ENCODE data around the gene OMD. TPM values are rescaled to one million over a fixed set of nuclear protein-coding genes. Genes with fewer than 3 reads are reported as not detected.

OMD gene
- total RNA-seq, 1 donor from 2014 or later, result not detected

GRCh38 chr9:92393686-92394085 is 30.6 kb downstream of the OMD start:
- Mint-ChIP-seq H3K36me3 (ENCODE audit: low read depth) (peaks cover 3% of the 10 kb centered on the region), H3K27me3 (ENCODE audit: low read depth) (no peaks in the 10 kb centered on the region), H3K4me3 (no peak overlapping the region), H3K4me1 (no peaks in the 10 kb centered on the region), H3K27ac (ENCODE audit: unreplicated experiment) (no peak overlapping the region), H3K9me3 (peaks cover 3% of the 10 kb centered on the region)
- DNase-seq (ENCODE audit: low read depth, low spot score), result no peak
- TF ChIP-seq CTCF (conservative IDR thresholded peaks at IDR 0.05), result no peak

- no peaks in the 10 kb centered on the region for H3K27me3 Mint-ChIP-seq (ENCODE audit: low read depth)
- no peaks in the 10 kb centered on the region for H3K4me1 Mint-ChIP-seq
- H3K27ac Mint-ChIP-seq (ENCODE audit: unreplicated experiment), result no peak overlapping the region
- H3K36me3 Mint-ChIP-seq (ENCODE audit: low read depth), result peaks cover 3% of the 10 kb centered on the region
- H3K4me3 Mint-ChIP-seq, result no peak overlapping the region
- peaks cover 3% of the 10 kb centered on the region for H3K9me3 Mint-ChIP-seq
- TF ChIP-seq CTCF (conservative IDR thresholded peaks at IDR 0.05), result no peak
- no peak for DNase-seq (ENCODE audit: low read depth, low spot score)
Measured at GRCh38 chr9:92392690-92393089, 31.6 kb downstream of the OMD start.

GRCh38 chr9:92385953-92386352 is 38.3 kb downstream of the OMD start:
- H3K27ac Mint-ChIP-seq (ENCODE audit: unreplicated experiment), result no peak overlapping the region
- no peaks in the 10 kb centered on the region for H3K27me3 Mint-ChIP-seq (ENCODE audit: low read depth)
- H3K4me1 Mint-ChIP-seq, result no peaks in the 10 kb centered on the region
- H3K36me3 Mint-ChIP-seq (ENCODE audit: low read depth), result no peaks in the 10 kb centered on the region
- no peak for DNase-seq (ENCODE audit: low read depth, low spot score)
- no peak overlapping the region for H3K4me3 Mint-ChIP-seq
- no peaks in the 10 kb centered on the region for H3K9me3 Mint-ChIP-seq
- no peak for TF ChIP-seq CTCF (conservative IDR thresholded peaks at IDR 0.05)

- Mint-ChIP-seq H3K36me3 (ENCODE audit: low read depth) (no peaks in the 10 kb centered on the region), H3K4me3 (no peak overlapping the region), H3K4me1 (no peaks in the 10 kb centered on the region), H3K9me3 (no peaks in the 10 kb centered on the region), H3K27ac (ENCODE audit: unreplicated experiment) (no peak overlapping the region), H3K27me3 (ENCODE audit: low read depth) (no peaks in the 10 kb centered on the region)
- no peak for DNase-seq (ENCODE audit: low read depth, low spot score)
- no peak for TF ChIP-seq CTCF (conservative IDR thresholded peaks at IDR 0.05)
Measured at GRCh38 chr9:92385477-92385876, 38.8 kb downstream of the OMD start.

- H3K4me3 Mint-ChIP-seq, result no peak overlapping the region
- H3K9me3 Mint-ChIP-seq, result no peaks in the 10 kb centered on the region
- no peak for DNase-seq (ENCODE audit: low read depth, low spot score)
- H3K36me3 Mint-ChIP-seq (ENCODE audit: low read depth), result no peaks in the 10 kb centered on the region
- no peaks in the 10 kb centered on the region for H3K27me3 Mint-ChIP-seq (ENCODE audit: low read depth)
- H3K4me1 Mint-ChIP-seq, result no peaks in the 10 kb centered on the region
- H3K27ac Mint-ChIP-seq (ENCODE audit: unreplicated experiment), result no peak overlapping the region
- TF ChIP-seq CTCF (conservative IDR thresholded peaks at IDR 0.05), result no peak
Measured at GRCh38 chr9:92385001-92385400, 39.3 kb downstream of the OMD start.

GRCh38 chr9:92384375-92384774 is 39.9 kb downstream of the OMD start:
- no peak overlapping the region for H3K4me3 Mint-ChIP-seq
- H3K36me3 Mint-ChIP-seq (ENCODE audit: low read depth), result no peaks in the 10 kb centered on the region
- peaks cover 5% of the 10 kb centered on the region for H3K4me1 Mint-ChIP-seq
- TF ChIP-seq CTCF (conservative IDR thresholded peaks at IDR 0.05), result no peak
- H3K9me3 Mint-ChIP-seq, result no peaks in the 10 kb centered on the region
- H3K27ac Mint-ChIP-seq (ENCODE audit: unreplicated experiment), result no peak overlapping the region
- DNase-seq (ENCODE audit: low read depth, low spot score), result no peak
- no peaks in the 10 kb centered on the region for H3K27me3 Mint-ChIP-seq (ENCODE audit: low read depth)

Measured in neural crest cell (in vitro differentiated cells).